HCT116 (cell line): ENCODE measurements around the gene FFAR1.

Experiments used
- POLR2AphosphoS5 ChIP-seq: IDR thresholded peaks from 2 replicates; pipeline ENCODE4 v1.6.1; 2011; ENCODE audit warnings: mild to moderate bottlenecking, low read depth, low read length, moderate library complexity
- YY1 ChIP-seq: IDR thresholded peaks from 2 replicates; pipeline ENCODE4 v1.6.1; 2011; ENCODE audit warnings: low read length, low read depth, moderate library complexity, mild to moderate bottlenecking; ENCODE audit not compliant: insufficient replicate concordance; ENCODE audit errors: extremely low read depth
- TF ChIP-seq, protein P1 (sequence below), 3 experiments: fragments of 200-600 bp in 1 of 3; sonication (generic) in 1 of 3; IDR thresholded peaks in 2 of 3; conservative IDR thresholded peaks in 1 of 3; 2 replicates each; pipeline ENCODE4 v1.5.1; 2012 to 2017; ENCODE audit warnings: low read depth in 2 of 3, low read length in 2 of 3, antibody characterized with exemption in 1 of 3, borderline replicate concordance in 1 of 3, control low read depth in 1 of 3, mild to moderate bottlenecking in 1 of 3, mixed read lengths in 1 of 3, mixed run types in 1 of 3, moderate library complexity in 1 of 3; ENCODE audit not compliant: insufficient read depth in 1 of 3

DNA sequence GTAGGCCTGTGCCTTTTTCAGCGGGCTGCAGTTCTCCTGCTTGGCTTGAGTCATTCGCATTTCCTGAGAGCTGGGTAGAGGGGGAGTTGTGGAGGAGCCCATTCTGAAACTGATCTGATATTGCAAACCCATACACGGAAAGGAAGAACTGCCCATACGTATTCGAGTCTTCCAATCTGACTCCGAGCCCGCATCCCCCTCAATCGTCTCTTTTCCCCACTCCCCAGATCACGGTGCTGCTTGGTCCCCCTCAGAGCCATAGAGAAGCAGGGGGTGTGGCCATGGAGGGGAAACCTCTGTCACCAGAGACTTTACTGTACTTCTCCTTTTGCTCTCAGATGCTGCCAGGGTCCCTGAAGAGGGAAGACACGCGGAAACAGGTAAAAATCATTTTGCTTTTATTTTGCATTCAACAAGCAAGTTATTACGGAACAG lies 18.8 kb upstream of the FFAR1 start, which contains the start of gene CD22:
- TF ChIP-seq, protein P1, sequence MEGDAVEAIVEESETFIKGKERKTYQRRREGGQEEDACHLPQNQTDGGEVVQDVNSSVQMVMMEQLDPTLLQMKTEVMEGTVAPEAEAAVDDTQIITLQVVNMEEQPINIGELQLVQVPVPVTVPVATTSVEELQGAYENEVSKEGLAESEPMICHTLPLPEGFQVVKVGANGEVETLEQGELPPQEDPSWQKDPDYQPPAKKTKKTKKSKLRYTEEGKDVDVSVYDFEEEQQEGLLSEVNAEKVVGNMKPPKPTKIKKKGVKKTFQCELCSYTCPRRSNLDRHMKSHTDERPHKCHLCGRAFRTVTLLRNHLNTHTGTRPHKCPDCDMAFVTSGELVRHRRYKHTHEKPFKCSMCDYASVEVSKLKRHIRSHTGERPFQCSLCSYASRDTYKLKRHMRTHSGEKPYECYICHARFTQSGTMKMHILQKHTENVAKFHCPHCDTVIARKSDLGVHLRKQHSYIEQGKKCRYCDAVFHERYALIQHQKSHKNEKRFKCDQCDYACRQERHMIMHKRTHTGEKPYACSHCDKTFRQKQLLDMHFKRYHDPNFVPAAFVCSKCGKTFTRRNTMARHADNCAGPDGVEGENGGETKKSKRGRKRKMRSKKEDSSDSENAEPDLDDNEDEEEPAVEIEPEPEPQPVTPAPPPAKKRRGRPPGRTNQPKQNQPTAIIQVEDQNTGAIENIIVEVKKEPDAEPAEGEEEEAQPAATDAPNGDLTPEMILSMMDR (IDR thresholded peaks at IDR 0.05 in 2 of 3, conservative IDR thresholded peaks at IDR 0.05 in 1 of 3; ENCODE audit: borderline replicate concordance in 1 of 3, insufficient read depth in 1 of 3, low read depth in 2 of 3, low read length in 2 of 3) = no peak
- TF ChIP-seq YY1 (no peak), POLR2AphosphoS5 (no peak)
